Tibial nerve (tissue), 4 donors: ENCODE measurements around the gene EGFLAM. TPM values are rescaled to one million over a fixed set of nuclear protein-coding genes. Genes with fewer than 3 reads are reported as not detected.

Experiments
- DNase-seq, 2 donors: peaks; one replicate each; pipeline ENCODE4 v3.0.0-alpha.2; 2019; ENCODE audit warnings: low spot score in 2 of 2
- H3K27ac ChIP-seq, 4 donors: fragments of 200-600 bp; sonication (generic) in 3 of 4; one replicate each; pipeline ENCODE4 v1.5.1; 2017 to 2019; ENCODE audit warnings: mild to moderate bottlenecking in 1 of 4
- H3K27me3 ChIP-seq, 2 donors: fragments of 200-600 bp; sonication (generic) in 1 of 2; one replicate each; pipeline versions ENCODE4 v1.5.1 to v1.6.0; 2017 to 2019
- H3K36me3 ChIP-seq, 3 donors: fragments of 200-600 bp; sonication (generic); one replicate each; pipeline ENCODE4 v1.5.1; 2018 to 2019
- H3K4me1 ChIP-seq, 4 donors: fragments of 200-600 bp; sonication (generic) in 3 of 4; one replicate each; pipeline ENCODE4 v1.5.1; 2017 to 2019
- H3K4me3 ChIP-seq, 4 donors: fragments of 200-600 bp; sonication (generic) in 3 of 4; one replicate each; pipeline ENCODE4 v1.5.1; 2017 to 2019; ENCODE audit warnings: mild to moderate bottlenecking in 1 of 4, moderate library complexity in 1 of 4
- H3K9me3 ChIP-seq, 4 donors: fragments of 200-600 bp; sonication (generic) in 3 of 4; one replicate each; pipeline ENCODE4 v1.5.1; 2017 to 2019
- EP300 ChIP-seq, 2 donors: sonication (generic); formaldehyde crosslinking; IDR thresholded peaks; one replicate each; pipeline ENCODE4 v1.6.1; 2017; ENCODE audit warnings: antibody characterized with exemption in 2 of 2, mild to moderate bottlenecking in 1 of 2
- POLR2A ChIP-seq, 2 donors: fragments of 450-650 bp; IDR thresholded peaks; one replicate each; pipeline ENCODE4 v1.6.1; 2017; ENCODE audit warnings: antibody characterized with exemption in 2 of 2, mild to moderate bottlenecking in 2 of 2, moderate library complexity in 2 of 2
- WGBS, 2 donors: methylation state at CpG; one replicate each; pipeline ENCODE4 v1.1.5; 2018; 5-methylcytosine and 5-hydroxymethylcytosine counted together
- total RNA-seq, 4 donors: library from RNA; depleted of rRNA; stranded (reverse); fragments of >200 nt; gene quantifications; one replicate each; pipeline ENCODE4 v1.1.0, GENCODE V29; 2016
- TF ChIP-seq, protein P1 (sequence below), 5 experiments: fragments of 200-600 bp in 3 of 5; fragments of 450-650 bp in 2 of 5; sonication (generic) in 3 of 5; IDR thresholded peaks; one replicate each; pipeline ENCODE4 v1.5.1; 2016 to 2019; ENCODE audit warnings: antibody characterized with exemption in 5 of 5, mild to moderate bottlenecking in 3 of 5, moderate library complexity in 2 of 5

Gene EGFLAM
- total RNA-seq, 4 donors from 2014 or later, result 18.4 to 64.5 (median 51.1) TPM

GRCh38 chr5:38450627-38451026 lies 192.3 kb downstream of the EGFLAM start:
- Histone ChIP-seq H3K4me3 (no peak overlapping the region), H3K27me3 (no peaks in the 10 kb centered on the region), H3K36me3 (no peaks in the 10 kb centered on the region), H3K4me1 (peaks cover 0 to 44% (median 11%) of the 10 kb centered on the region in 4 donors), H3K27ac (peak overlapping the region in 1 of 4 donors; percentile 27), H3K9me3 (no peaks in the 10 kb centered on the region)
- WGBS, 2 donors, result 79 to 86% methylated on average over 6 of the region's 6 CpGs
- TF ChIP-seq EP300 (IDR thresholded peaks at IDR 0.05), result no peak
- no peak for TF ChIP-seq POLR2A (IDR thresholded peaks at IDR 0.05)
- TF ChIP-seq, protein P1, sequence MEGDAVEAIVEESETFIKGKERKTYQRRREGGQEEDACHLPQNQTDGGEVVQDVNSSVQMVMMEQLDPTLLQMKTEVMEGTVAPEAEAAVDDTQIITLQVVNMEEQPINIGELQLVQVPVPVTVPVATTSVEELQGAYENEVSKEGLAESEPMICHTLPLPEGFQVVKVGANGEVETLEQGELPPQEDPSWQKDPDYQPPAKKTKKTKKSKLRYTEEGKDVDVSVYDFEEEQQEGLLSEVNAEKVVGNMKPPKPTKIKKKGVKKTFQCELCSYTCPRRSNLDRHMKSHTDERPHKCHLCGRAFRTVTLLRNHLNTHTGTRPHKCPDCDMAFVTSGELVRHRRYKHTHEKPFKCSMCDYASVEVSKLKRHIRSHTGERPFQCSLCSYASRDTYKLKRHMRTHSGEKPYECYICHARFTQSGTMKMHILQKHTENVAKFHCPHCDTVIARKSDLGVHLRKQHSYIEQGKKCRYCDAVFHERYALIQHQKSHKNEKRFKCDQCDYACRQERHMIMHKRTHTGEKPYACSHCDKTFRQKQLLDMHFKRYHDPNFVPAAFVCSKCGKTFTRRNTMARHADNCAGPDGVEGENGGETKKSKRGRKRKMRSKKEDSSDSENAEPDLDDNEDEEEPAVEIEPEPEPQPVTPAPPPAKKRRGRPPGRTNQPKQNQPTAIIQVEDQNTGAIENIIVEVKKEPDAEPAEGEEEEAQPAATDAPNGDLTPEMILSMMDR (IDR thresholded peaks at IDR 0.05), result no peak
- no peak for DNase-seq

GRCh38 chr5:38451074-38451725 lies 192.8 kb downstream of the EGFLAM start:
- peak overlapping the region in 1 of 4 donors; percentile 27 for H3K27ac ChIP-seq
- H3K9me3 ChIP-seq, result no peaks in the 10 kb centered on the region
- 79 to 86% methylated on average over 9 of the region's 9 CpGs for WGBS, 2 donors
- H3K4me3 ChIP-seq, result no peak overlapping the region
- no peak for DNase-seq
- no peaks in the 10 kb centered on the region for H3K36me3 ChIP-seq
- no peaks in the 10 kb centered on the region for H3K27me3 ChIP-seq
- H3K4me1 ChIP-seq, result peaks cover 0 to 47% (median 11%) of the 10 kb centered on the region in 4 donors
- TF ChIP-seq EP300 (IDR thresholded peaks at IDR 0.05) (peak in 1 of 2 donors; percentile 34), POLR2A (IDR thresholded peaks at IDR 0.05) (no peak)

- H3K4me1 ChIP-seq, result peaks cover 0 to 52% (median 11%) of the 10 kb centered on the region in 4 donors
- no peak overlapping the region for H3K4me3 ChIP-seq
- TF ChIP-seq EP300 (IDR thresholded peaks at IDR 0.05) (no peak), POLR2A (IDR thresholded peaks at IDR 0.05) (no peak)
- H3K36me3 ChIP-seq, result no peaks in the 10 kb centered on the region
- WGBS, 2 donors, result 91 to 93% methylated on average over 3 to 4 of the region's 4 CpGs
- H3K27me3 ChIP-seq, result no peaks in the 10 kb centered on the region
- H3K9me3 ChIP-seq, result no peaks in the 10 kb centered on the region
- H3K27ac ChIP-seq, result no peak overlapping the region
- no peak for DNase-seq
These were observed 193.8 kb downstream of the EGFLAM start for GRCh38 chr5:38452201-38452600.

GRCh38 chr5:38453506-38453905 lies 195.1 kb downstream of the EGFLAM start:
- Histone ChIP-seq H3K36me3 (no peaks in the 10 kb centered on the region), H3K4me3 (no peak overlapping the region), H3K27me3 (no peaks in the 10 kb centered on the region), H3K9me3 (no peaks in the 10 kb centered on the region), H3K27ac (no peak overlapping the region), H3K4me1 (peaks cover 0 to 45% (median 4%) of the 10 kb centered on the region in 4 donors)
- WGBS, 2 donors, result 62 to 65% methylated on average over 3 of the region's 3 CpGs
- TF ChIP-seq POLR2A (IDR thresholded peaks at IDR 0.05) (no peak), EP300 (IDR thresholded peaks at IDR 0.05) (no peak)
- TF ChIP-seq, protein P1 (IDR thresholded peaks at IDR 0.05), result no peak
- DNase-seq, result no peak

- Histone ChIP-seq H3K4me3 (no peak overlapping the region), H3K36me3 (peaks cover 0 to 2% (median 0%) of the 10 kb centered on the region in 3 donors), H3K27me3 (no peaks in the 10 kb centered on the region), H3K4me1 (peaks cover 0 to 41% (median under 1%) of the 10 kb centered on the region in 4 donors), H3K27ac (no peak overlapping the region), H3K9me3 (no peaks in the 10 kb centered on the region)
- DNase-seq, result no peak
- 96% methylated on average over 11 of the region's 11 CpGs for WGBS, 2 donors
- TF ChIP-seq POLR2A (IDR thresholded peaks at IDR 0.05) (no peak), EP300 (IDR thresholded peaks at IDR 0.05) (no peak)
- TF ChIP-seq, protein P1 (IDR thresholded peaks at IDR 0.05), result no peak
These were observed 195.6 kb downstream of the EGFLAM start for GRCh38 chr5:38453921-38454320.

DNA sequence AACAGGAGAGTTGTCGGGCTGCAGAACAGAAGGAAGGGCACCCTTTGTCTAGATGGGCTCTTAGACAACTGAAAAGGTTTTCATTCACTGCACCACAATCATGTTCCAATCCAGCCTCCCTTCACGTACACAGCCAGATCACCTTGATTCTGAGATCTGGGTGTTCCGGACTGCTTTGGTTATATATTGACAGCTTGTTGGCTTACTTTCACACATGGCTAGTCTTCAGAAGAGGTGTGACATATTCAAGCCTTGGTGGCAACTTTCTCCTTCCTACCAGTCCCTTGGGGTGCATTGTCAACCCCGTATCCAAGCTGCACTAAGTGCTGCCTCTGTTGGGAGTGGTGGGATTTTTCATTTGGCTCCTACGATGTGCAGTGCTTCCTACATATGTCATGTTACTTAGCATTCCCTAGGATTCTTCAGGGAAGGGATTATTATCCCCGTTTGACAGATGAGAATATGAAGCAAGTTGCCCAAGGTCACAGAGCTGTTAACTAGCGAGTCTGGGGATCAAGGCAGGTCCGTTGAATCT lies 197.5 kb downstream of the EGFLAM start:
- no peaks in the 10 kb centered on the region for H3K27me3 ChIP-seq
- no peak overlapping the region for H3K4me3 ChIP-seq
- peaks cover 0 to 33% (median 0%) of the 10 kb centered on the region in 4 donors for H3K4me1 ChIP-seq
- DNase-seq, result no peak
- H3K36me3 ChIP-seq, result peaks cover 0 to 5% (median 0%) of the 10 kb centered on the region in 3 donors
- 68 to 70% methylated on average over 8 of the region's 8 CpGs for WGBS, 2 donors
- H3K9me3 ChIP-seq, result no peaks in the 10 kb centered on the region
- H3K27ac ChIP-seq, result peak overlapping the region in 2 of 4 donors; percentile 35 to 58
- TF ChIP-seq, protein P1 (IDR thresholded peaks at IDR 0.05), result no peak
- TF ChIP-seq EP300 (IDR thresholded peaks at IDR 0.05) (no peak), POLR2A (IDR thresholded peaks at IDR 0.05) (no peak)
